ENCODE data around the gene PPP1R3F.

Gene PPP1R3F

DNA sequence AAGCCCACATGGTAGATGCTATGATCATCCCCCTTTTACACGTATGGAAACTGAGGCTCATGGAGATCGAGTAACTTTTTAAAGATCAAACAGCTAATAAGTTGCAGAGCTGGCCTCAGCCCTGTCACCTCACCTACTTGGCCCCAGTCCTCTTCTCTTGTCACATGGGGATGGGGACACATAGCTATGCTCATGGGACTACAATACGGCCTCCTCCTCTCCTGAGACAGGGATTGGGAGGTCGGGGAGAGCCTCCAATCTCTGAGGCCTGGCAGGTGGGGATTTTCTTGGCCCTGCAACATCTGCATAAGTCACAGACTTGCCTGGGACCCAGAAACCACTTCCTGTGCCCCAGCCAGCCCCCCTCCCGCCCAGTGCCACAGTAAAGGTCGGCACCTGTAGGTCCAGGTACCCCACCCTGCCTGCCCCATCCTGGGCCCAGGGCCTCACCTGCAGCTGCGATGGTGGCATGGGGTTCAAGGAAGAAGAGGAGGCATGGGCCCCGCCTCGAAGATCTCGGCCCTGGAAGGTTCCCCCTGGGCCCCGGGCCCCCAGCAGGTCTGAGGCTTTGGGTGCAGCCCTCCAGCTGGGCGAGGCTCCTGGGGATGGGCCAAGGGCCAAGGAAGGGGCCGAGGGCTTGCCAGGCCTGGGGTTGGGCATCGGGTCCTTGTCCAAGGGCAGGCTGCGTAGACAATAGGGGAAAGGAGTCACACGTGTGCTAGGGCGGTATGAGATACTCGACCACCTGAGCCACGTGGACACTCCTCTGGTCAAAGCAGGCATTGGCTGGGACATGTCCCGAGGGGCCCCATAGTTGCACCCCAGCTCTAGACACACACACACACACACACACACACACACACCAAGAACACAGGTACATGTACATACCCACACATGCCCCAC, 11.5 kb upstream of the PPP1R3F start:
- TF ChIP-seq FOXP2 (optimal IDR thresholded peaks at IDR 0.05; ENCODE audit: borderline replicate concordance, extremely low read depth, extremely low read length, insufficient read depth): no peak
- no peak for TF ChIP-seq SIN3A (IDR thresholded peaks at IDR 0.05; ENCODE audit: borderline replicate concordance, insufficient read depth, low read length)
- TF ChIP-seq TAF1 (IDR thresholded peaks at IDR 0.05; ENCODE audit: borderline replicate concordance, insufficient read depth, low read length): no peak
- TF ChIP-seq, protein P1, sequence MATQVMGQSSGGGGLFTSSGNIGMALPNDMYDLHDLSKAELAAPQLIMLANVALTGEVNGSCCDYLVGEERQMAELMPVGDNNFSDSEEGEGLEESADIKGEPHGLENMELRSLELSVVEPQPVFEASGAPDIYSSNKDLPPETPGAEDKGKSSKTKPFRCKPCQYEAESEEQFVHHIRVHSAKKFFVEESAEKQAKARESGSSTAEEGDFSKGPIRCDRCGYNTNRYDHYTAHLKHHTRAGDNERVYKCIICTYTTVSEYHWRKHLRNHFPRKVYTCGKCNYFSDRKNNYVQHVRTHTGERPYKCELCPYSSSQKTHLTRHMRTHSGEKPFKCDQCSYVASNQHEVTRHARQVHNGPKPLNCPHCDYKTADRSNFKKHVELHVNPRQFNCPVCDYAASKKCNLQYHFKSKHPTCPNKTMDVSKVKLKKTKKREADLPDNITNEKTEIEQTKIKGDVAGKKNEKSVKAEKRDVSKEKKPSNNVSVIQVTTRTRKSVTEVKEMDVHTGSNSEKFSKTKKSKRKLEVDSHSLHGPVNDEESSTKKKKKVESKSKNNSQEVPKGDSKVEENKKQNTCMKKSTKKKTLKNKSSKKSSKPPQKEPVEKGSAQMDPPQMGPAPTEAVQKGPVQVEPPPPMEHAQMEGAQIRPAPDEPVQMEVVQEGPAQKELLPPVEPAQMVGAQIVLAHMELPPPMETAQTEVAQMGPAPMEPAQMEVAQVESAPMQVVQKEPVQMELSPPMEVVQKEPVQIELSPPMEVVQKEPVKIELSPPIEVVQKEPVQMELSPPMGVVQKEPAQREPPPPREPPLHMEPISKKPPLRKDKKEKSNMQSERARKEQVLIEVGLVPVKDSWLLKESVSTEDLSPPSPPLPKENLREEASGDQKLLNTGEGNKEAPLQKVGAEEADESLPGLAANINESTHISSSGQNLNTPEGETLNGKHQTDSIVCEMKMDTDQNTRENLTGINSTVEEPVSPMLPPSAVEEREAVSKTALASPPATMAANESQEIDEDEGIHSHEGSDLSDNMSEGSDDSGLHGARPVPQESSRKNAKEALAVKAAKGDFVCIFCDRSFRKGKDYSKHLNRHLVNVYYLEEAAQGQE (IDR thresholded peaks at IDR 0.05; ENCODE audit: insufficient read depth in 1 of 2, low read depth in 2 of 2, low read length in 2 of 2): no peak
- TF ChIP-seq POLR2AphosphoS5 (IDR thresholded peaks at IDR 0.05; ENCODE audit: low read depth, low read length): no peak

DNA sequence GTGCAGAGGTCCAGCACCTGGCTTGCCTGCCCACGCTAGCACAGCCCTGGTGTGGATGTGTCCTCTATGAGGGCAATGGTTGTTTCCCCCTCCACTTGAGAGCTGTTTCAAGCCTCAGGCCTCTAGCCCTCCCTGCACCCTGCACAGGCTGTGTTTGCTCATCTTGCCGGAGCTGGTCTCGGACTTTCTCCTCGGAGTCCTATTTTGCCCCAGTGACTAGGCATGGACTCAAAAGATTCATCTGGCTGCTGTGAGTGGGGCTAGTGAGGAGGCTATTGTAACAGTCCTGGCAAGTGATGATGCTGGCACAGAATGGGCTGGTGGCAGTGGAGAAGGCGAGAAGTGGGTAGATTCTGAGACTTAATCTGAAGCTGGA, 10.9 kb upstream of the PPP1R3F start:
- TF ChIP-seq POLR2AphosphoS5 (IDR thresholded peaks at IDR 0.05; ENCODE audit: low read depth, low read length): no peak
- no peak for TF ChIP-seq FOXP2 (optimal IDR thresholded peaks at IDR 0.05; ENCODE audit: borderline replicate concordance, extremely low read depth, extremely low read length, insufficient read depth)
- TF ChIP-seq, protein P1 (IDR thresholded peaks at IDR 0.05; ENCODE audit: insufficient read depth in 1 of 2, low read depth in 2 of 2, low read length in 2 of 2): no peak
- no peak for TF ChIP-seq SIN3A (IDR thresholded peaks at IDR 0.05; ENCODE audit: borderline replicate concordance, insufficient read depth, low read length)
- TF ChIP-seq TAF1 (IDR thresholded peaks at IDR 0.05; ENCODE audit: borderline replicate concordance, insufficient read depth, low read length): no peak

DNA sequence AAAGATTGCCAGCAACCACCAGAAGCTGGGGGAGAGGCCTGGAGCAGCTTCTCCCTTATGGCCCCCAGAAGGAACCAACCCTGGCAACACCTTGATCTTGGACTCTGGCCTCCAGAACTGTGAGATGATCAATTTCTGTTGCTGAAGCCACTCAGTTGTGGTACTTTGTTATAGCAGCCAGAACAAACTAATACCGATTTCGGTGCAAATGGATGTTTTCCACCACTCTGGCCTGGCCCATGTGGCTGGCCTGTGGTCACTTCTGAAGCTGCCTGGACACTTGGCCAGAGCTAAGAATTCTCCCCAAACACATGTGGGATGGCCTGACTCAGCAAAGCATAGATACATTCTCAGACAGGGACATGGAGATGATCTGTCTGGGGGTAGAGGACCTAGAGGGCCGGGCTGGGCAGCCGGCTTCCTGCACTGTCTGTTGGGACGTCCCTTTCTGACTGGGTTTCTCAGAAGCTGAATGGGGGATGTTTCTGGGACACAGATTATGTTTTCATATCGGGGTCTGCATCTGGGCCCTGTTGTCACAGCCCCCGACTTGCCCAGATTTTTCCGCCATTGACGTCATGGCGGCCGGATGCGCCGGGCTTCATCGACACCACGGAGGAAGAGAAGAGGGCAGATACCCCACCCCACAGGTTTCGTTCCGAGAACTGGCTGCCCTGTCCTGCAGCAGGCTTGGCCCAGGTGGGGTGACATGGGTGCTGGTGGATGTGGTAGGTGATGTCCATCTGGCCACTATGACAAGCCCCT, 9.2 kb upstream of the PPP1R3F start:
- TF ChIP-seq, protein P1 (IDR thresholded peaks at IDR 0.05; ENCODE audit: insufficient read depth in 1 of 2, low read depth in 2 of 2, low read length in 2 of 2): no peak
- TF ChIP-seq FOXP2 (optimal IDR thresholded peaks at IDR 0.05; ENCODE audit: borderline replicate concordance, extremely low read depth, extremely low read length, insufficient read depth) (no peak), SIN3A (IDR thresholded peaks at IDR 0.05; ENCODE audit: borderline replicate concordance, insufficient read depth, low read length) (no peak), TAF1 (IDR thresholded peaks at IDR 0.05; ENCODE audit: borderline replicate concordance, insufficient read depth, low read length) (no peak), POLR2AphosphoS5 (IDR thresholded peaks at IDR 0.05; ENCODE audit: low read depth, low read length) (no peak)

DNA sequence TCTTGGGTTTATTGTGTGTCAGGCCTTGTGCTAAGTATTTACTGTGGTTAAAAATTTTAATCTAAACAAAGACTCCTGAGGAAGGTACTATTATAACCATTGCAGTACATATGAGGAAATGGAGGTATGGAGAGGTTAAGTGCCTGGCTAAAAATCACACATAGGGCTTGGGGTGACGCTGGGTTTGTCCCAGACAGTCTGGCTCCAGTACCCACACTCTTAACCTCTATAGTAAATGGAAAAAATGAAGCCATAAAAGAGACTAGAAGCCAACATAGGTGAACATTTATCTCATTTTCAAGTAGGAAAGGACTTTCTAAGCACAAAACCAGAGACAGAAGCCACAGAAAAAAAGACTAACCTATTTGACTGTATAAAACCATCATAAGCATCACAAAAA, 7.0 kb upstream of the PPP1R3F start:
- TF ChIP-seq POLR2AphosphoS5 (IDR thresholded peaks at IDR 0.05; ENCODE audit: low read depth, low read length): no peak
- TF ChIP-seq SIN3A (IDR thresholded peaks at IDR 0.05; ENCODE audit: borderline replicate concordance, insufficient read depth, low read length): no peak
- TF ChIP-seq FOXP2 (optimal IDR thresholded peaks at IDR 0.05; ENCODE audit: borderline replicate concordance, extremely low read depth, extremely low read length, insufficient read depth): no peak
- TF ChIP-seq, protein P1 (IDR thresholded peaks at IDR 0.05; ENCODE audit: insufficient read depth in 1 of 2, low read depth in 2 of 2, low read length in 2 of 2): no peak
- TF ChIP-seq TAF1 (IDR thresholded peaks at IDR 0.05; ENCODE audit: borderline replicate concordance, insufficient read depth, low read length): no peak

Data from PFSK-1 (cell line).